ENCODE data around the gene RAD23A.

RAD23A gene

GRCh38 chr19:12985049-12985776 is 39.6 kb downstream of the RAD23A start:
- DNase-seq = no peak

DNA sequence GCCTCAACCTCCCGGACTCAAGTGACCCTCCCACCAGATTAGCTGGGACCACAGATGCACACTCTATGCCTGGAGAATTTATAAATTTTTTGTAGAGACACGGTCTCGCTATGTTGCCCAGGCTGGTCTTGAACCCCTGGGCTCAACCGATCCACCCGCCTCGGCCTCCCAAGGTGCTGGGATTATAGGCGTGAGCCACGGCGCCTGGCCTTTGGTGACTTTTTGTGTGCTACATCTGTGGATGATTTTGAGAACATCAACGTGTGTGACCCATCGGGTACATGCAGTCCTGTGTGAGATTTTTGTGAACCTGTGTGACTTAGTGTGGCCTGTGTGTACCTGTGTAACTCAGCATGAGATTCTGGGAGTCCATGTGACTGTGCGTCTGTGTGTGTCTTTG is 41.1 kb downstream of the RAD23A start:
- no peak for DNase-seq

DNA sequence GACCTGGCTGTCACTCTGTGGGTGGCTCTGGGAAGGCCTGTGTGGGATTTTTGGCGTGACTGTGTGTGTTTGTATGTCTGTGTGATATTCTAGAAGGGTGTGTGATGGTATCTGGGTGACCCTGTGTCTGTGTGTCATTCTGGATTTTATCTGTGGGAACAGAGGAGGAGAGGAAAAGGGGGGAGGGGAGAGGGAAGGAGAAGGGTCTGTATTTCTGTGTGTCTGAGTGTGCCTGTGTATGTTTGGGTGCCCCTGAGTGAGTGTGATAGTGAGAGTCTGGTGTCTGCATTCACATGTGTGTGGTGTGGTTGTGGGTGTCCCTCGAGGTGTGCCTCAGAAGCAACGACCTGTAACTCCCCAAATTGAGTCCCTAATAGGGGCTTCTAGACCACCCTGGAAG is 41.5 kb downstream of the RAD23A start:
- DNase-seq = no peak

DNA sequence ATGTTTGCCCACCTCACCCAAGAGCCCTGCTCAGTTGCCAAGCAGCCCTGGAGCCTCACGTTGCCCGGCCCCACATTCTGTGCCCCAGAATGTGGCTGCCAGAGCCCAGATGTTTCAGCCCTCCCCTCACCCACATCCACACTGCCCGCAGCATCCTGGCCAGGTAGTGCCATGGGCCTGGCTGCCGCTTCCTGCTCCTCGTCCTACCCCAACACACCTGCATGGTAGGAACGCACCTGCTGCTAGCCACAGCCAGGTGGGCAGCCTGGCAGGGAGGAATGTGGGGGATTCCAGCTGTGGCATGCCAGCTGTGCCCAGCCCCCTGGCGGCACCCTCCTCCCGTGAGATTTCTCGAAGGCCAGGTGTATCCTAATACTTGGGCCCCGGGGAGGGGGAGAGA is 42.1 kb downstream of the RAD23A start:
- no peak for DNase-seq

DNA sequence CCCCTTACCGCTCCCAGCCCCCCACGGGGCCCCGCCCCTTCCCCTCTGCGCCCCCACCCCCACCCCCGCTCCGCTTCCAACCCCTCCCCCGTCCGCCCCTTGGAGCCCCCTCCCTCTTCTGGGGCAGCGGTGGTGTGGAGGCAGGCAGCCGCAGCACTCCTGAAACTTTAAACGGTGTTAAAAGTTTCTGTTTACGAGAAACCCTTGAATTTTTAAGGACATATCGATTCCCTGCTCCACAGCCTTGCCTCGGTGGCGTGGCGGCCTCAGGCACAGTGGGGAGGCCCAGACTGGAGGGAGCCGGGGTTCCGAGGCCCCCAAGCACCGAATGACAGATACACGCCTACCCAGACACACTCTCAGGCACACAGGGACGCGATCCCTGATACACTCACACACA is 44.8 kb downstream of the RAD23A start:
- DNase-seq = no peak

DNA sequence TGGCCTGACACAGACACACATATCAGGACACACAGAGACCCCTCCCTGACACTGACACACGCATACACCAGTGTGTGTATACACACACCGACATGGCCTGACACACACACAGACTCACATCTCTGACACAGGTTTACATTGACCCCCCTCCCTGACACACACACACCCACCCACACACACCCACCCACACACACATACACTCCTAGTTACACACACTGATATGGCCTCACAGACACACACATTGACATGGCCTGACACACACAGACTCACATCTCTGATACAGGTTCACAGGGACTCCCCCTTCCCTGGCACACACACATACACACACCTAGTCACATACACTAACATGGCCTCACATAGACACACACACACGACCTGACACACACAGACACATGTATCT is 45.2 kb downstream of the RAD23A start:
- no peak for DNase-seq

DNA sequence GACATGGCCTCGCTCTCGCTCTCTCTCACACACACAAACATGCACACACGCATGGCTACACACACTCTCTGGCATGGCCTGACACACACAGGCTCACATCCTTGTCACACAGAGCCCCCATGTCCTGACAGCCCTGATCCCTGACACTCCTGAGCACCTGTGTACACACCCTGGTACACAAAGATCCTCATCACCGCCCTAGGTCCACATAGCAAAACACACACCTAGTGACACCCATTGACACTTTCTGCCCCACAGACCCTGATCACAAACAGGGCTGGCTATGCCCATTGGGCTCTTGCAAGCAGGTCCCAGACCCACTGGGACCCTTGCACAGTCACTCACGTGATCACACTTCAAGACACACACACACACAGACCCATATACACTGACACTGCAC is 45.6 kb downstream of the RAD23A start:
- no peak for DNase-seq

- DNase-seq = no peak
Observed at GRCh38 chr19:12992729-12993128, 47.1 kb downstream of the RAD23A start.

GRCh38 chr19:12993562-12993961 is 47.9 kb downstream of the RAD23A start:
- no peak for DNase-seq

- DNase-seq = peak; percentile 29
Observed at GRCh38 chr19:12994701-12995595, 49.3 kb downstream of the RAD23A start, which contains the start of gene NFIX. TSS of gene NFIX (plus strand) at chr19:12995475. CDS start at chr19:12995838, 363 bp downstream.

GRCh38 chr19:12995596-12996405 is 50.1 kb downstream of the RAD23A start:
- no peak for DNase-seq

- no peak for DNase-seq
Observed at GRCh38 chr19:12996406-12997094, 50.9 kb downstream of the RAD23A start.

DNA sequence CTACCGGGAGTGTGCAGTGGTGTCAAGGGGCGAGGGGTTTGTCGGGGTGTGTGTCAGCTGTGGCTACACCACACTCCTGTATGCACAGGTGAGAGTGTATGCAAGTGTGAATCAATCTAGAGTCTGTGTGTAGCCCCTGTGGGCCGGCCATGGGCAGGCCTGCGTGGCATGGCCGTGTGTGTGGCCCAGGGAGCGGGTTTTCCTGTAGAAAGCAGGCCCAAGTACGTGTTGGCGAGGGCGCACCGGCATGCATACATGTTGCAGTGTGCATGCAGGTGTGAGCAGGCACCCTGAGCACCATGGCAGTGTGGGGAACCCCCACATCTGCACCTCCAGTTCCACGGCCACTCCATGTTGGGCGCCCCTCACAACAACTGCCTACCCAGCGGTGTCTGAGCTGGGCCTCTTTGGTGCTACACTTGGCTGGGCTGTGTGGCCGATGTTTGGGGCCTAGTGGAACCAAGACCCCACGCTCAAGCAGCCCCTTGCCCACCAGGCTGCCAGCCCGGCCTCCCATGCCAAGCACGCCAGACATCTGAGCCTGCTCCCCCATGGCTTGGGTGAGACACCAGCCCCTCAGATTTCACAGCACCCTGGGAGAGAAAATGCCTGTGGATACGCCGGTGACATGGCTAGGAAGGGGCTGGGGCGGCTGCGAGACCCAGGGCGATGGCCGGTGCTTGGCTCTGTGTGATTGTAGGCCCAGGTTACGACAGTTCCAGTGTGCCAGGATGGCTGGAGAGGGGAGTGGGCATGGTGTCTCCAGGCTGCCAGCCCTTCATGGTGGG is 51.7 kb downstream of the RAD23A start:
- no peak for DNase-seq

- no peak for DNase-seq
Observed at GRCh38 chr19:12997967-12998940, 52.6 kb downstream of the RAD23A start.

DNA sequence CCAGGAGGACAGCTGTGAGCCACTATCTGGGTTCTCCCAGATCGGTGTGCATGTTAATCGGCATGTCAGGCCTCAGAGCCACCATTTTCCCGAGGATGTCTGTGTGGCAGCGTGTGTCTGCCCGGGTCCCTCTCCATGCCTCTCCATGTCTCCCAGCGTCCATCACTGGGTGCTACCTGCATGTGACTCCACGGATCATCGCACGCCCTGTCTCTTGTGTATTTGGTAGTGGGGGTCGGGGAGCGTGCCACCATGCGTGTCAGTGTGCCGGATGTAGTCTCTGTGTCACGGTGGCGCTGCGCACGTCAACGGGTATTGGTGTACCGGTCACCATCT is 55.5 kb downstream of the RAD23A start:
- no peak for DNase-seq

GRCh38 chr19:13001502-13002165 is 56.0 kb downstream of the RAD23A start:
- no peak for DNase-seq

GRCh38 chr19:13002166-13002898 is 56.7 kb downstream of the RAD23A start:
- no peak for DNase-seq

GRCh38 chr19:13003081-13003480 is 57.4 kb downstream of the RAD23A start:
- no peak for DNase-seq
